ENCODE measurements around the gene CCSER1.
"Not testable (repeated sequence)": the region's sequence is repeated elsewhere in the genome, so short reads cannot be mapped to it uniquely, and the experiment has no call there.

Gene CCSER1

DNA sequence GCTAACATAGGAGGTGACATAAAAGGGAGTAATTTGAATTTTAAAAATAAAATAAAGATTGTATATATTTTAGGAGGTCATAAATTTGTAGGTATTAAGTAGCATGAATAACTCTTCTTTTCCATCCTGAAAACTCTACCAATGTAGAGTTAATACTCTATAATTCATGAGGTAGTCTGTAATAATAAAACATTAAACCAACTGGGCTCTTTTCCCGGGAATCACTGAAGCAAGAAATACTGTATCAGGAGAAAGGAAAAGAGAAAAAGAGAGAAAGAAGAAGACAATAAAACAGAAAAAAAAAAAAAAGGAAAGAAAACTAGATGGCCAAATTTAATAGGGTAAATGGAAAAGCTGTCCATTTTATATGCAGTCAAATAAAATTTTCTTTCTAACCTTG lies 984.4 kb downstream of the CCSER1 start:
- WGBS, 2 experiments (ENCODE audit: insufficient coverage in 2 of 2), result no CpG with 5 or more reads among the region's 1 CpG

DNA sequence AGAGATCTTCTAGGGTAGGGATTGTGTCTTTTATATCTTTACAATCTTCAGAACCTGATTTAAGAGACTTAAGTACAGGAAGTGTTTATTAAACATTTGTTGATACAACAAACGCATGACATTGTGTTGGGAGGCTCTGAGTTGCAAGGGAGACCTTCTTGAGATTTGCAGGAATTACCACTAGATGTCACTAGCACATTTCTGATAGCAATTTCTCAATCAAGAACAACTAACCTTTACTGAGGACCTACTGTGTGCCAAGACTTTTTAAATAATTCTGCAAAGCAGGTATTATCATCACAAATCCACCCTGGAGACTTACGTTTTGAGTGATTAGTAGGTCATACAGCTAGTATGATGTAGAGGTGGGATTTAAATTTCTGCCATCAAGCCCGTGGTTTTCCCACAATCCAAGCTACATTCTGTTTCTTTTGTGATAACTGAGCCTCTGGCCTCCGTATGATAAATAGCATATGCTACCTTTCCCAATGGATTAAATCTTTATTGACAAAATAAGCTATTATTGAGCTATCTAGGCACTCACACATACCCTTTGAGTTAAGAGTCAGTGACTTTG lies 986.0 kb downstream of the CCSER1 start:
- Histone ChIP-seq H3K4me3 (ENCODE audit: extremely low read depth, insufficient read depth, low read length, poor library complexity, severe bottlenecking) (no peak overlapping the region), H3K4me1 (ENCODE audit: control insufficient read depth, insufficient read depth, low read length, poor library complexity, severe bottlenecking) (no peaks in the 10 kb centered on the region), H3K36me3 (ENCODE audit: control insufficient read depth, insufficient read depth, low read length) (no peaks in the 10 kb centered on the region), H3K27ac (ENCODE audit: low read depth, low read length, severe bottlenecking) (no peak overlapping the region), H3K9me3 (ENCODE audit: control insufficient read depth, low read length) (no peaks in the 10 kb centered on the region)
- WGBS, 2 experiments (ENCODE audit: insufficient coverage in 2 of 2), result 35% methylated on average over 2 of the region's 4 CpGs; no CpG with 5 or more reads in 1 of the 2 experiments

More for the DNA sequence above, 984.4 kb downstream of the CCSER1 start:
- H3K36me3 ChIP-seq (ENCODE audit: control insufficient read depth, insufficient read depth, low read length), result no peaks in the 10 kb centered on the region
- H3K9me3 ChIP-seq (ENCODE audit: control insufficient read depth, low read length), result no peaks in the 10 kb centered on the region
- no peak overlapping the region for H3K27ac ChIP-seq (ENCODE audit: low read depth, low read length, severe bottlenecking)
- no peaks in the 10 kb centered on the region for H3K4me1 ChIP-seq (ENCODE audit: control insufficient read depth, insufficient read depth, low read length, poor library complexity, severe bottlenecking)
- no peak overlapping the region for H3K4me3 ChIP-seq (ENCODE audit: extremely low read depth, insufficient read depth, low read length, poor library complexity, severe bottlenecking)

DNA sequence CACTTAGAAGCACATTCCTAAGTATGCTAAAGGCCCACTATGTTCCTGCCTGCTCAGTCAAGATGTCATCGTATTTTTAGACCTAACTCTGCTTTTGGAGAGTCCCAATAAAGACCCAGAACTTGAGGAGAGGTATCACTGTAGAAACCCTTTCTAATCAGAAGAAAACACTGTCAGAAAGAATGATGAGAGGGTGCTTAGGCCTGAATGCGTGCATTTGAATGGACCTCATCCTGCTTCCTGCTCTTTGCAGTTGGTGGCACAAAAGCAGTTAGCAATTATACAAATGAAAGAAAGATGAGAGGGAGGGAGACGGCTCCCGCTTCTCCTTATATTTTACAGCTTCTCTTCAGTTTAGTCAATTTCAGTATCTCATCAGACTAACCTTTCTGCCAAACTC lies 987.2 kb downstream of the CCSER1 start:
- H3K4me1 ChIP-seq (ENCODE audit: control insufficient read depth, insufficient read depth, low read length, poor library complexity, severe bottlenecking), result no peaks in the 10 kb centered on the region
- H3K27ac ChIP-seq (ENCODE audit: low read depth, low read length, severe bottlenecking), result no peak overlapping the region
- H3K9me3 ChIP-seq (ENCODE audit: control insufficient read depth, low read length), result no peaks in the 10 kb centered on the region
- H3K4me3 ChIP-seq (ENCODE audit: extremely low read depth, insufficient read depth, low read length, poor library complexity, severe bottlenecking), result no peak overlapping the region
- WGBS, 2 experiments (ENCODE audit: insufficient coverage in 2 of 2), result 67% methylated on average over 1 of the region's 4 CpGs; no CpG with 5 or more reads in 1 of the 2 experiments
- H3K36me3 ChIP-seq (ENCODE audit: control insufficient read depth, insufficient read depth, low read length), result no peaks in the 10 kb centered on the region

DNA sequence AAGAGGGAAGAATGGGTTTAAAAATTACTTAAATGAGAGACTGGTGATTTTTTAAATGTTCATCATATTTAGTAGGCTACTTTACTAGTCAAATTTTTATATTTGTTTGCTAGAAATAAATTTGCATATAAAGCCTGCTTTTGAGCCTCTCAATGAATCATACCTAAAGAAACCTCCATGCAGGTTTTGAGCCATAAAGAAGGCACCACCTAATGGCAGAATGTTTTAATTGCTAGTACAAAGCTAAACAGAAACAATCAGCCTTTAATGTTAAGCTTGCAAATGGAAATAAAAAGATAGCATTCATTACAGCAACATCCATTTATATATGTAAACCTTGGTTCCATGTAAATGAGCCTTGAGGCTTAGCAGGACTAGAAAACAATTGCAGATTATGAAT lies 989.7 kb downstream of the CCSER1 start:
- H3K36me3 ChIP-seq (ENCODE audit: control insufficient read depth, insufficient read depth, low read length), result no peaks in the 10 kb centered on the region
- H3K9me3 ChIP-seq (ENCODE audit: control insufficient read depth, low read length), result no peaks in the 10 kb centered on the region
- no peaks in the 10 kb centered on the region for H3K4me1 ChIP-seq (ENCODE audit: control insufficient read depth, insufficient read depth, low read length, poor library complexity, severe bottlenecking)
- H3K4me3 ChIP-seq (ENCODE audit: extremely low read depth, insufficient read depth, low read length, poor library complexity, severe bottlenecking), result no peak overlapping the region
- no peak overlapping the region for H3K27ac ChIP-seq (ENCODE audit: low read depth, low read length, severe bottlenecking)

- Histone ChIP-seq H3K36me3 (ENCODE audit: control insufficient read depth, insufficient read depth, low read length) (no peaks in the 10 kb centered on the region), H3K4me1 (ENCODE audit: control insufficient read depth, insufficient read depth, low read length, poor library complexity, severe bottlenecking) (no peaks in the 10 kb centered on the region), H3K4me3 (ENCODE audit: extremely low read depth, insufficient read depth, low read length, poor library complexity, severe bottlenecking) (no peak overlapping the region), H3K27ac (ENCODE audit: low read depth, low read length, severe bottlenecking) (no peak overlapping the region), H3K9me3 (ENCODE audit: control insufficient read depth, low read length) (no peaks in the 10 kb centered on the region)
These were observed 991.4 kb downstream of the CCSER1 start for GRCh38 chr4:91118597-91118996.

DNA sequence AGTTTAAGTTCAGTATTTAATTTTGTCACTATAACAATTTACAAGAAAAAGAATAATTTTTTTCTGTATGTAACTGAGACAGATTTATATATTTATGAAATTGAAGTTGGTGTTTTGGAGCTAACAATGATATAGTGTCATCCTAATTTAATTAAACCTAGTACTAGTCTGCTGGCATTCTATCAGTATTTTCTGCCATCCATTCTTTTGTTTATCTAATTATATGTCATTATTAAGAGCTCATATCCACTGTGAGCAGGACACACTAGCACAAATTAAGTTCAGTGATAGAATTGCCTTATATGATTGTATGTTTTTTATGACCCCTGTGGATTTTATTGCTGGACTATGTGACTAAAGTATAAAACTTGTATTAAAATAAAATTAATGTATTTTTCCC lies 996.5 kb downstream of the CCSER1 start:
- Histone ChIP-seq H3K27ac (ENCODE audit: low read depth, low read length, severe bottlenecking) (no peak overlapping the region), H3K36me3 (ENCODE audit: control insufficient read depth, insufficient read depth, low read length) (no peaks in the 10 kb centered on the region), H3K4me1 (ENCODE audit: control insufficient read depth, insufficient read depth, low read length, poor library complexity, severe bottlenecking) (no peaks in the 10 kb centered on the region), H3K4me3 (ENCODE audit: extremely low read depth, insufficient read depth, low read length, poor library complexity, severe bottlenecking) (no peak overlapping the region), H3K9me3 (ENCODE audit: control insufficient read depth, low read length) (no peaks in the 10 kb centered on the region)

DNA sequence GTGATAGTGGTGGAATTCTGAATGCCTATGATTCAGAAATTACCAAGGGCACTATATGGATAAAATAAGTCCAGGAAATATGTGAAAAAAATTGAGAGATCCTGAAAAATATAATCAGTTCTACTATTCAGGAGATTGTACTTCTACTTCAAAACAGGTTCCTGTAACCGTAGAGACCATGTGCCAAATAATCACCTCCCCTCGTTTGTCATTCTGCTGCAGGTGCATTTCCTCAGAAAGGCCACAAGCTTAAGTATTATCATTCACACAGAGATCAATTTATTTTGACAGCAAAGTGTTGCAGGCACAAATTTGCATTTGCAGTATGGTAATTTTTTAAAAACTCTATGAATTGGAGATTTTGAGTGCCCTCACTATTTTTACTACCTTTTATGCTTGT lies 1000.0 kb downstream of the CCSER1 start:
- H3K36me3 ChIP-seq (ENCODE audit: control insufficient read depth, insufficient read depth, low read length), result no peaks in the 10 kb centered on the region
- H3K9me3 ChIP-seq (ENCODE audit: control insufficient read depth, low read length), result no peaks in the 10 kb centered on the region
- no peaks in the 10 kb centered on the region for H3K4me1 ChIP-seq (ENCODE audit: control insufficient read depth, insufficient read depth, low read length, poor library complexity, severe bottlenecking)
- WGBS, 2 experiments (ENCODE audit: insufficient coverage in 2 of 2), result 88 to 100% methylated on average over 1 to 2 of the region's 2 CpGs
- no peak overlapping the region for H3K27ac ChIP-seq (ENCODE audit: low read depth, low read length, severe bottlenecking)
- H3K4me3 ChIP-seq (ENCODE audit: extremely low read depth, insufficient read depth, low read length, poor library complexity, severe bottlenecking), result no peak overlapping the region

DNA sequence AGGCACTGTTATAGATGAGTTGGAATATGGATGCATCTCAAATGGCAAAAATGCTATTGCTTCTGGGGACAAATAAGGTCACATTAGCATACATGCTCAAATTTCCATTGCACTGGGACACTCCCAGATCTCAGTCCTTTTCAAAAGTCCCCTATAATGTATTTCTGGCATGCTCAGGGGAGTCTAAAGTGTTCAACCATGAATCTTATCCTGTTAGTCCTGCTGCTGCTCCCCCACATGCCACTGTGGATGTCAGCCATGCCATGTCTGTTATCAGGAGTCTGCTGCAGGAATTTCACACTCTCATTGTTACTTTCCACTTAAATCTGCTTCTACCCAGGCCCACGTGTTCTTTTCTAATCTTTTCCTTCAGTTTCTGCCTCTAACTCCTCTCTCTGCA lies 1000.6 kb downstream of the CCSER1 start:
- H3K4me3 ChIP-seq (ENCODE audit: extremely low read depth, insufficient read depth, low read length, poor library complexity, severe bottlenecking), result no peak overlapping the region
- no peak overlapping the region for H3K27ac ChIP-seq (ENCODE audit: low read depth, low read length, severe bottlenecking)
- no peaks in the 10 kb centered on the region for H3K36me3 ChIP-seq (ENCODE audit: control insufficient read depth, insufficient read depth, low read length)
- WGBS, 2 experiments (ENCODE audit: insufficient coverage in 2 of 2), result 0 to 11% methylated on average over 1 of the region's 1 CpG
- H3K4me1 ChIP-seq (ENCODE audit: control insufficient read depth, insufficient read depth, low read length, poor library complexity, severe bottlenecking), result no peaks in the 10 kb centered on the region
- no peaks in the 10 kb centered on the region for H3K9me3 ChIP-seq (ENCODE audit: control insufficient read depth, low read length)

GRCh38 chr4:91128519-91128918 lies 1001.3 kb downstream of the CCSER1 start:
- Histone ChIP-seq H3K4me1 (ENCODE audit: control insufficient read depth, insufficient read depth, low read length, poor library complexity, severe bottlenecking) (no peaks in the 10 kb centered on the region), H3K9me3 (ENCODE audit: control insufficient read depth, low read length) (no peaks in the 10 kb centered on the region), H3K36me3 (ENCODE audit: control insufficient read depth, insufficient read depth, low read length) (no peaks in the 10 kb centered on the region), H3K4me3 (ENCODE audit: extremely low read depth, insufficient read depth, low read length, poor library complexity, severe bottlenecking) (no peak overlapping the region), H3K27ac (ENCODE audit: low read depth, low read length, severe bottlenecking) (no peak overlapping the region)
- 81 to 89% methylated on average over 3 of the region's 4 CpGs for WGBS, 2 experiments (ENCODE audit: insufficient coverage in 2 of 2)

GRCh38 chr4:91147067-91147466 lies 1019.9 kb downstream of the CCSER1 start:
- no peak overlapping the region for H3K27ac ChIP-seq (ENCODE audit: low read depth, low read length, severe bottlenecking)
- no peaks in the 10 kb centered on the region for H3K9me3 ChIP-seq (ENCODE audit: control insufficient read depth, low read length)
- WGBS, 2 experiments (ENCODE audit: insufficient coverage in 2 of 2), result 63 to 93% methylated on average over 3 to 4 of the region's 6 CpGs
- H3K4me1 ChIP-seq (ENCODE audit: control insufficient read depth, insufficient read depth, low read length, poor library complexity, severe bottlenecking), result no peaks in the 10 kb centered on the region
- no peaks in the 10 kb centered on the region for H3K36me3 ChIP-seq (ENCODE audit: control insufficient read depth, insufficient read depth, low read length)
- no peak overlapping the region for H3K4me3 ChIP-seq (ENCODE audit: extremely low read depth, insufficient read depth, low read length, poor library complexity, severe bottlenecking)

DNA sequence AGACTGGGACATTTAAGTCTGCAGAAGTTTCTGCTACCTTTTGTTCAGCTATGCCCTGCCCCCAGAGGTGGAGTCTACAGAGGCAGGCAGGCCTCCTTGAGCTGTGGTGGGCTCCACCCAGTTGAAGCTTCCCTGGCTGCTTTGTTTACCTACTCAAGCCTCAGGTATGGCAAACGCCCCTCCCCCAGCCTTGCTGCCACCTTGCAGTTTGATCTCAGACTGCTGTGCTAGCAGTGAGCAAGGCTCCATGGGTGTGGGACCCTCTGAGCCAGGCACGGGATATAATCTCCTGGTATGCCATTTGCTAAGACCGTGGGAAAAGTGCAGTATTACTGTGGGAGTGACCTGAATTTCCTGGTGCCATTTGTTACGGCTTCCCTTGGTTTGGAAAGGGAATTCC lies 1026.8 kb downstream of the CCSER1 start:
- WGBS, 2 experiments (ENCODE audit: insufficient coverage in 2 of 2), result 84 to 88% methylated on average over 4 of the region's 4 CpGs
- H3K36me3 ChIP-seq (ENCODE audit: control insufficient read depth, insufficient read depth, low read length); H3K27ac ChIP-seq (ENCODE audit: low read depth, low read length, severe bottlenecking); H3K4me1 ChIP-seq (ENCODE audit: control insufficient read depth, insufficient read depth, low read length, poor library complexity, severe bottlenecking); H3K4me3 ChIP-seq (ENCODE audit: extremely low read depth, insufficient read depth, low read length, poor library complexity, severe bottlenecking); H3K9me3 ChIP-seq (ENCODE audit: control insufficient read depth, low read length): not testable (repeated sequence)

Data from mesodermal cell (in vitro differentiated cells).